Cardiac fibroblast (primary cell): ENCODE results near the gene SEMA4C.

Experiments used
- DNase-seq, 2 donors: peaks; one replicate each; pipeline versions ENCODE4 v3.0.0 to v3.0.0-alpha.2; 2010; ENCODE audit warnings: low read depth in 2 of 2
- H3K4me3 ChIP-seq, 2 donors: replicated peaks in 1 of 2; 1 replicate in 1 of 2; 2 replicates in 1 of 2; pipeline ENCODE4 v1.5.1; 2011; ENCODE audit warnings: low read depth in 2 of 2, low read length in 2 of 2, mild to moderate bottlenecking in 2 of 2, moderate library complexity in 1 of 2
- CTCF ChIP-seq: IDR thresholded peaks from one replicate; pipeline ENCODE4 v1.5.1; 2011; ENCODE audit warnings: low read depth, mild to moderate bottlenecking, low read length, inconsistent platforms

The SEMA4C gene

GRCh38 chr2:96884299-96885094, 14.6 kb upstream of the SEMA4C start:
- no peak for DNase-seq
- H3K4me3 ChIP-seq, result no peak overlapping the region
- TF ChIP-seq CTCF, result no peak

GRCh38 chr2:96883306-96883705, 13.4 kb upstream of the SEMA4C start:
- TF ChIP-seq CTCF, result no peak
- DNase-seq, result no peak
- no peak overlapping the region for H3K4me3 ChIP-seq

GRCh38 chr2:96882906-96883305, 13.0 kb upstream of the SEMA4C start:
- DNase-seq, result no peak
- no peak overlapping the region for H3K4me3 ChIP-seq
- no peak for TF ChIP-seq CTCF

- DNase-seq, result no peak
- H3K4me3 ChIP-seq, result no peak overlapping the region
- TF ChIP-seq CTCF, result no peak
These were observed 12.3 kb upstream of the SEMA4C start for GRCh38 chr2:96882230-96882629.

- no peak overlapping the region for H3K4me3 ChIP-seq
- no peak for TF ChIP-seq CTCF
- peak in 1 of 2 donors; percentile 48 for DNase-seq
These were observed 11.7 kb upstream of the SEMA4C start for GRCh38 chr2:96881349-96882195.

- H3K4me3 ChIP-seq, result no peak overlapping the region
- no peak for DNase-seq
- no peak for TF ChIP-seq CTCF
These were observed 11.0 kb upstream of the SEMA4C start for GRCh38 chr2:96880891-96881273.
